GM23338 (cell line): ENCODE results near the gene LMBRD1.

Experiments used
- CREB1 ChIP-seq: fragments of 250-450 bp; sonication (Bioruptor Pico); IDR thresholded peaks from 2 replicates; pipeline ENCODE4 v1.5.0; 2020; ENCODE audit warnings: low read depth, mild to moderate bottlenecking, moderate library complexity
- EZH2 ChIP-seq: fragments of 200-600 bp; sonication (generic); IDR thresholded peaks from one replicate; pipeline ENCODE4 v1.8.0; 2017; ENCODE audit warnings: antibody characterized with exemption, mild to moderate bottlenecking, low read depth; ENCODE audit not compliant: unreplicated experiment
- EZH2phosphoT487 ChIP-seq: fragments of 200-600 bp; sonication (generic); IDR thresholded peaks from one replicate; pipeline ENCODE4 v1.8.1; 2018; ENCODE audit warnings: antibody characterized with exemption; ENCODE audit not compliant: unreplicated experiment
- JUNB ChIP-seq: IDR thresholded peaks from one replicate; pipeline ENCODE4 v1.6.1; 2016; ENCODE audit warnings: antibody characterized with exemption; ENCODE audit not compliant: unreplicated experiment
- NANOG ChIP-seq: IDR thresholded peaks from 2 replicates; pipeline ENCODE4 v1.6.1; 2016; ENCODE audit warnings: antibody characterized with exemption, borderline replicate concordance
- POLR2AphosphoS5 ChIP-seq: IDR thresholded peaks from 2 replicates; pipeline ENCODE4 v1.6.1; 2016; ENCODE audit warnings: antibody characterized with exemption, low read depth
- TF ChIP-seq, protein P1 (sequence below), 2 experiments: fragments of 200-600 bp in 1 of 2; sonication (generic) in 1 of 2; conservative IDR thresholded peaks; 2 replicates each; pipeline versions ENCODE4 v1.5.1 to v1.6.1; 2016 to 2017; ENCODE audit warnings: antibody characterized with exemption in 2 of 2, low read depth in 2 of 2, mild to moderate bottlenecking in 2 of 2, moderate library complexity in 1 of 2
- TF ChIP-seq, protein P2 (sequence below): IDR thresholded peaks from one replicate; pipeline ENCODE4 v1.6.1; 2018; ENCODE audit warnings: antibody characterized with exemption; ENCODE audit not compliant: unreplicated experiment

DNA sequence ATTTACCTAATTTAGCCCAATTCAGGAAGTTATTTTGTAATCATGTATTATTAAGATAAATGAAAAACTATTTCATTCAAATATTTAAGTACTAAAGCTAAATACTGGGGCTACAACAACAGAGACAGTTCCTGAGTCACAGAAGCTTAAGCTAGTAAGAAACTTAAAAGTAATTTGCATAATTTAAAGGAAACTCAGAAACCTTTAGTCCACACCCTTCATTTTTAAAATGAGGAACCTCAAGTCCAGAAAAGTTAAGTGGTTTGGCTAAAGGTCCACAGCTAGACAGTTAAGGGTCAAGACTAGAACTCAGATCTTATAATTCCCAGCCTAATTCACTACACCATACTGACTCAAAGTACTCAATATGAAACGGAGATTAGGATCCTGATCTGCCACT is 7.2 kb downstream of the LMBRD1 start:
- TF ChIP-seq, protein P1, sequence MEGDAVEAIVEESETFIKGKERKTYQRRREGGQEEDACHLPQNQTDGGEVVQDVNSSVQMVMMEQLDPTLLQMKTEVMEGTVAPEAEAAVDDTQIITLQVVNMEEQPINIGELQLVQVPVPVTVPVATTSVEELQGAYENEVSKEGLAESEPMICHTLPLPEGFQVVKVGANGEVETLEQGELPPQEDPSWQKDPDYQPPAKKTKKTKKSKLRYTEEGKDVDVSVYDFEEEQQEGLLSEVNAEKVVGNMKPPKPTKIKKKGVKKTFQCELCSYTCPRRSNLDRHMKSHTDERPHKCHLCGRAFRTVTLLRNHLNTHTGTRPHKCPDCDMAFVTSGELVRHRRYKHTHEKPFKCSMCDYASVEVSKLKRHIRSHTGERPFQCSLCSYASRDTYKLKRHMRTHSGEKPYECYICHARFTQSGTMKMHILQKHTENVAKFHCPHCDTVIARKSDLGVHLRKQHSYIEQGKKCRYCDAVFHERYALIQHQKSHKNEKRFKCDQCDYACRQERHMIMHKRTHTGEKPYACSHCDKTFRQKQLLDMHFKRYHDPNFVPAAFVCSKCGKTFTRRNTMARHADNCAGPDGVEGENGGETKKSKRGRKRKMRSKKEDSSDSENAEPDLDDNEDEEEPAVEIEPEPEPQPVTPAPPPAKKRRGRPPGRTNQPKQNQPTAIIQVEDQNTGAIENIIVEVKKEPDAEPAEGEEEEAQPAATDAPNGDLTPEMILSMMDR (conservative IDR thresholded peaks at IDR 0.05; ENCODE audit: low read depth in 2 of 2): no peak
- TF ChIP-seq POLR2AphosphoS5 (no peak), EZH2 (no peak), EZH2phosphoT487 (no peak), CREB1 (CRISPR knock-in tag) (no peak), NANOG (no peak), JUNB (no peak)
- TF ChIP-seq, protein P2, sequence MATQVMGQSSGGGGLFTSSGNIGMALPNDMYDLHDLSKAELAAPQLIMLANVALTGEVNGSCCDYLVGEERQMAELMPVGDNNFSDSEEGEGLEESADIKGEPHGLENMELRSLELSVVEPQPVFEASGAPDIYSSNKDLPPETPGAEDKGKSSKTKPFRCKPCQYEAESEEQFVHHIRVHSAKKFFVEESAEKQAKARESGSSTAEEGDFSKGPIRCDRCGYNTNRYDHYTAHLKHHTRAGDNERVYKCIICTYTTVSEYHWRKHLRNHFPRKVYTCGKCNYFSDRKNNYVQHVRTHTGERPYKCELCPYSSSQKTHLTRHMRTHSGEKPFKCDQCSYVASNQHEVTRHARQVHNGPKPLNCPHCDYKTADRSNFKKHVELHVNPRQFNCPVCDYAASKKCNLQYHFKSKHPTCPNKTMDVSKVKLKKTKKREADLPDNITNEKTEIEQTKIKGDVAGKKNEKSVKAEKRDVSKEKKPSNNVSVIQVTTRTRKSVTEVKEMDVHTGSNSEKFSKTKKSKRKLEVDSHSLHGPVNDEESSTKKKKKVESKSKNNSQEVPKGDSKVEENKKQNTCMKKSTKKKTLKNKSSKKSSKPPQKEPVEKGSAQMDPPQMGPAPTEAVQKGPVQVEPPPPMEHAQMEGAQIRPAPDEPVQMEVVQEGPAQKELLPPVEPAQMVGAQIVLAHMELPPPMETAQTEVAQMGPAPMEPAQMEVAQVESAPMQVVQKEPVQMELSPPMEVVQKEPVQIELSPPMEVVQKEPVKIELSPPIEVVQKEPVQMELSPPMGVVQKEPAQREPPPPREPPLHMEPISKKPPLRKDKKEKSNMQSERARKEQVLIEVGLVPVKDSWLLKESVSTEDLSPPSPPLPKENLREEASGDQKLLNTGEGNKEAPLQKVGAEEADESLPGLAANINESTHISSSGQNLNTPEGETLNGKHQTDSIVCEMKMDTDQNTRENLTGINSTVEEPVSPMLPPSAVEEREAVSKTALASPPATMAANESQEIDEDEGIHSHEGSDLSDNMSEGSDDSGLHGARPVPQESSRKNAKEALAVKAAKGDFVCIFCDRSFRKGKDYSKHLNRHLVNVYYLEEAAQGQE: no peak
